Measurements from ENCODE around the gene DHRS9.

DHRS9 gene

GRCh38 chr2:169118060-169118459, 48.7 kb downstream of the DHRS9 start:
- H3K4me3 ChIP-seq (ENCODE audit: insufficient read depth, low read length, poor library complexity, severe bottlenecking) = no peak overlapping the region
- H3K9me2 ChIP-seq (replicated peaks; ENCODE audit: insufficient read depth, low read length) = no peaks in the 10 kb centered on the region
- H3K4me2 ChIP-seq (ENCODE audit: low read depth, low read length, poor library complexity, severe bottlenecking) = no peak overlapping the region
- TF ChIP-seq, protein P1, sequence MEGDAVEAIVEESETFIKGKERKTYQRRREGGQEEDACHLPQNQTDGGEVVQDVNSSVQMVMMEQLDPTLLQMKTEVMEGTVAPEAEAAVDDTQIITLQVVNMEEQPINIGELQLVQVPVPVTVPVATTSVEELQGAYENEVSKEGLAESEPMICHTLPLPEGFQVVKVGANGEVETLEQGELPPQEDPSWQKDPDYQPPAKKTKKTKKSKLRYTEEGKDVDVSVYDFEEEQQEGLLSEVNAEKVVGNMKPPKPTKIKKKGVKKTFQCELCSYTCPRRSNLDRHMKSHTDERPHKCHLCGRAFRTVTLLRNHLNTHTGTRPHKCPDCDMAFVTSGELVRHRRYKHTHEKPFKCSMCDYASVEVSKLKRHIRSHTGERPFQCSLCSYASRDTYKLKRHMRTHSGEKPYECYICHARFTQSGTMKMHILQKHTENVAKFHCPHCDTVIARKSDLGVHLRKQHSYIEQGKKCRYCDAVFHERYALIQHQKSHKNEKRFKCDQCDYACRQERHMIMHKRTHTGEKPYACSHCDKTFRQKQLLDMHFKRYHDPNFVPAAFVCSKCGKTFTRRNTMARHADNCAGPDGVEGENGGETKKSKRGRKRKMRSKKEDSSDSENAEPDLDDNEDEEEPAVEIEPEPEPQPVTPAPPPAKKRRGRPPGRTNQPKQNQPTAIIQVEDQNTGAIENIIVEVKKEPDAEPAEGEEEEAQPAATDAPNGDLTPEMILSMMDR (IDR thresholded peaks at IDR 0.05; ENCODE audit: insufficient read depth, low read length, poor library complexity, severe bottlenecking) = no peak
- no peak for TF ChIP-seq EZH2phosphoT487 (conservative IDR thresholded peaks at IDR 0.05; ENCODE audit: low read length)
- no peaks in the 10 kb centered on the region for H3K27me3 ChIP-seq (ENCODE audit: low read length)
- no peaks in the 10 kb centered on the region for H4K20me1 ChIP-seq (ENCODE audit: low read depth, low read length)
- H3F3A ChIP-seq (ENCODE audit: insufficient read depth) = no peaks in the 10 kb centered on the region
- no peak overlapping the region for H3K9ac ChIP-seq (ENCODE audit: low read length)
- H3K79me2 ChIP-seq (ENCODE audit: insufficient read depth, low read length) = no peaks in the 10 kb centered on the region
- H3K36me3 ChIP-seq (ENCODE audit: low read length) = no peaks in the 10 kb centered on the region
- H2AFZ ChIP-seq (ENCODE audit: low read depth, low read length, severe bottlenecking) = no peak overlapping the region
- no peaks in the 10 kb centered on the region for H3K9me3 ChIP-seq (ENCODE audit: insufficient read depth, low read length)
- no peak overlapping the region for H3K27ac ChIP-seq (ENCODE audit: low read depth, low read length)

DNA sequence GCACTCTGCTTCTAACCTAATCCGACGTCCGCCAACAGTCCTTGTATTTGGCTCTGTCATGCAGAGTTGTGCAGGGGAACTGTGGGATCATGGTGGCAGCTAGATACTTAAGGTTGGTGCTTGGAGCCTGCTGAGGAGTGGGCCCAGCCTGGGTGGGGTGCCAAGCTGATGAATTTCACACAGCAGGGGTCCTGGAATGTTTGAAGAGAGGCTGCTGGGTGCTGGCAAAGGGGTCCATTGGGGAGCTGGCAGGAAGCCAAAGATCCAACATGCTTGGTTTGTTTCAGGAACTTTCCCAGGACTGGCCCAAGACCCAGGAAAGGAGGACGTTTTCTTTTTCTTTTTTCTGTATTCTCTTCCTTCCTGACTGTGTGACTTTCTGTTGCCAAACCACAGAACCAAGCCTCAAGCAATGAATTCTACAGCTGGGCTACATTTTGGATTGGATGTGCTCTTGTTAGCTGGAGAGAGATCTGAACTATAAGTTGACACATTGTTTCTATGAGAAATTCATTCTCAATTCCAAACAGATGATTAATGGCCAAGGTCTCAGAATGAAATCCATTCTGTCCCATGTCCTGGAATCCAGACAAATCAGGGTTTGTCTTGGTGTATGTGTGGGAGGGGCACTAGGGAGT, 49.9 kb downstream of the DHRS9 start:
- no peaks in the 10 kb centered on the region for H3K9me2 ChIP-seq (replicated peaks; ENCODE audit: insufficient read depth, low read length)
- no peaks in the 10 kb centered on the region for H4K20me1 ChIP-seq (ENCODE audit: low read depth, low read length)
- no peaks in the 10 kb centered on the region for H3F3A ChIP-seq (ENCODE audit: insufficient read depth)
- no peaks in the 10 kb centered on the region for H3K79me2 ChIP-seq (ENCODE audit: insufficient read depth, low read length)
- H3K36me3 ChIP-seq (ENCODE audit: low read length) = no peaks in the 10 kb centered on the region
- no peak overlapping the region for H3K27ac ChIP-seq (ENCODE audit: low read depth, low read length)
- H3K4me2 ChIP-seq (ENCODE audit: low read depth, low read length, poor library complexity, severe bottlenecking) = no peak overlapping the region
- no peak overlapping the region for H3K9ac ChIP-seq (ENCODE audit: low read length)
- TF ChIP-seq, protein P1 (IDR thresholded peaks at IDR 0.05; ENCODE audit: insufficient read depth, low read length, poor library complexity, severe bottlenecking) = no peak
- TF ChIP-seq EZH2phosphoT487 (conservative IDR thresholded peaks at IDR 0.05; ENCODE audit: low read length) = no peak
- H3K9me3 ChIP-seq (ENCODE audit: insufficient read depth, low read length) = no peaks in the 10 kb centered on the region
- no peak overlapping the region for H2AFZ ChIP-seq (ENCODE audit: low read depth, low read length, severe bottlenecking)
- H3K27me3 ChIP-seq (ENCODE audit: low read length) = no peaks in the 10 kb centered on the region
- H3K4me3 ChIP-seq (ENCODE audit: insufficient read depth, low read length, poor library complexity, severe bottlenecking) = no peak overlapping the region

DNA sequence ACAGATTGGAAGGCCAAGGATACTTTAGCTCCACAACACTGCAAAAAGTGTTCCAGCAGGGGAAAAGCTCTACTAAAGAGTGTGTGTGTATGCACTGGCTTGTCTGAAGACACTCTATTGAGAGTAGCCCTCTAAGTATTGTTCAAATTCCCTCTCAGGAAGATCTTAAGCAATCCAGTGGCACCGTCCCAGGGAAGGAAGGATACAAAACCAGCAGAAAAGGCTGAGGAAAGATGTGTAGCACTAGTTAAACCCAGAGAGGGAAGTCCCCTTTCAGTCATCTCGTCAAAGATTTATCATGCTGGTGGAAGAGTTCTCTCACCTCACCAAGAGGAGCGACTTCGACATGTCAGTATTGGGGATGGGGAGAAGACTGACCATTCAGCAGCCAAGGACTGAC, 50.5 kb downstream of the DHRS9 start:
- Histone ChIP-seq H3K79me2 (ENCODE audit: insufficient read depth, low read length) (no peaks in the 10 kb centered on the region), H3K9ac (ENCODE audit: low read length) (no peak overlapping the region), H3K27ac (ENCODE audit: low read depth, low read length) (no peak overlapping the region), H3K27me3 (ENCODE audit: low read length) (no peaks in the 10 kb centered on the region), H3K9me3 (ENCODE audit: insufficient read depth, low read length) (no peaks in the 10 kb centered on the region), H3K36me3 (ENCODE audit: low read length) (no peaks in the 10 kb centered on the region), H3K9me2 (replicated peaks; ENCODE audit: insufficient read depth, low read length) (no peaks in the 10 kb centered on the region), H3F3A (ENCODE audit: insufficient read depth) (no peaks in the 10 kb centered on the region), H4K20me1 (ENCODE audit: low read depth, low read length) (no peaks in the 10 kb centered on the region), H3K4me3 (ENCODE audit: insufficient read depth, low read length, poor library complexity, severe bottlenecking) (no peak overlapping the region), H3K4me2 (ENCODE audit: low read depth, low read length, poor library complexity, severe bottlenecking) (no peak overlapping the region), H2AFZ (ENCODE audit: low read depth, low read length, severe bottlenecking) (no peak overlapping the region)
- no peak for TF ChIP-seq EZH2phosphoT487 (conservative IDR thresholded peaks at IDR 0.05; ENCODE audit: low read length)
- TF ChIP-seq, protein P1 (IDR thresholded peaks at IDR 0.05; ENCODE audit: insufficient read depth, low read length, poor library complexity, severe bottlenecking) = no peak
